Kidney (tissue), 14 donors: ENCODE measurements around the gene FAM83F. TPM values are rescaled to one million over a fixed set of nuclear protein-coding genes. Genes with fewer than 3 reads are reported as not detected.

Experiments
- DNase-seq, 5 donors: peaks; one replicate each; pipeline ENCODE4 v3.0.0-alpha.2; 2013 to 2020
- FAIRE-seq: peaks from 2 replicates; lab custom pipeline; 2012; peaks lifted over from hg19 to GRCh38; lab: Jason Lieb, UNC
- H3K27ac ChIP-seq, 2 donors: one replicate each; pipeline ENCODE4 v1.7.0; 2013; ENCODE audit warnings: low read depth in 2 of 2, low read length in 2 of 2, inconsistent platforms in 1 of 2
- H3K27me3 ChIP-seq: one replicate; pipeline ENCODE4 v1.7.1; 2013; ENCODE audit warnings: low read length, inconsistent platforms; ENCODE audit not compliant: control insufficient read depth, insufficient read depth
- H3K36me3 ChIP-seq, 3 donors: one replicate each; pipeline versions ENCODE4 v1.7.0 to v1.7.1; 2013; ENCODE audit warnings: low read length in 3 of 3, control low read depth in 1 of 3, inconsistent platforms in 1 of 3; ENCODE audit not compliant: insufficient read depth in 3 of 3, control insufficient read depth in 2 of 3
- H3K4me1 ChIP-seq, 3 donors: one replicate each; pipeline versions ENCODE4 v1.7.0 to v1.7.1; 2013; ENCODE audit warnings: low read length in 3 of 3, inconsistent platforms in 1 of 3, low read depth in 1 of 3; ENCODE audit not compliant: control insufficient read depth in 2 of 3, insufficient read depth in 2 of 3
- H3K4me3 ChIP-seq, 3 donors: one replicate each; pipeline versions ENCODE4 v1.7.0 to v1.8.1; 2013; ENCODE audit warnings: low read length in 3 of 3, control low read depth in 1 of 3, inconsistent platforms in 1 of 3
- H3K9ac ChIP-seq, 3 donors: one replicate each; pipeline versions ENCODE4 v1.7.0 to v1.7.1; 2013; ENCODE audit warnings: low read length in 3 of 3, control low read depth in 1 of 3, inconsistent platforms in 1 of 3
- H3K9me3 ChIP-seq, 3 donors: one replicate each; pipeline versions ENCODE4 v1.7.0 to v1.7.1; 2013; ENCODE audit warnings: low read length in 3 of 3, control low read depth in 1 of 3, inconsistent platforms in 1 of 3; ENCODE audit not compliant: control insufficient read depth in 2 of 3, insufficient read depth in 1 of 3
- intact Hi-C: fragments of 100-400 bp; cut with DNase I; formaldehyde crosslinking; loops from one replicate; pipeline ENCODE4 v1.11.1; 2022
- polyA plus RNA-seq: library from polyadenylated mRNA; stranded (reverse); fragments of 350-450 nt; fragmentation: Illumina TruSeq; extraction: RNeasy Lipid Tissue Mini Kit (QIAGEN cat#74804); gene quantifications from one replicate; pipeline ENCODE4 v1.2.3, GENCODE V29; 2014; ENCODE audit warnings: low read depth, low replicate concordance; ENCODE audit not compliant: insufficient read depth
- total RNA-seq: library from RNA; stranded (reverse); fragmentation: NEBNext Ultra II Directional; extraction: Animal tissue kit (Norgen Biotek cat#: 25700); gene quantifications from one replicate; pipeline ENCODE4 v1.2.1, GENCODE V29; 2021
- TF ChIP-seq, protein P1 (sequence below): IDR thresholded peaks from 3 replicates; pipeline ENCODE4 v1.5.1; 2012; ENCODE audit warnings: mild to moderate bottlenecking, moderate library complexity, borderline replicate concordance; ENCODE audit not compliant: insufficient read depth; ENCODE audit errors: extremely low read depth
- donor health status: control.
- donor health status: control.
- donor health status: control.
- donor health status: control.
- donor health status: control.
- donor health status: DM: yes; HTN: yes; CAD: no.
- donor health status: Normal renal cell carcinoma (clear cell type).

FAM83F gene
- total and polyA plus RNA-seq, 2 donors from 2014 or later: 6.8 to 13.1 TPM

DNA sequence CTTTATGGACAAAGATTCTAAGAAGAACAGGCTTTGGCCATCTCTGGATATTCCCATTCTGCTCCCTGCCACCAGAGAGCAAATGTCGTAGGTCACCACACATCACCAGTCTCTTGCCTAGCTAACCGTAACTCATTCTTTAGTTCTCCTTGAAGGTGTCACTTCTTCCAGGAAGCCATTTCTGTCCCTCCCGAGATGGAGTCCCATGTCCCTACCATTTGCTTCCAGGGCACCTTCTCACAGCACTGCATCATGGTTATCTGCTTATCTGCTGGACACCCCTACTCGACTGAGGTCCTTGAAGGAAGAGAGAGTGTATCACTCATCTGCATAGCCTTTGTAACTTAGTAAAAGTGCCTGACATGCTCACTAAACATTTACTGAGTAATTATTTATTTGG, 47.6 kb downstream of the FAM83F start:
- no peak for DNase-seq
- H3K9ac ChIP-seq: no peak overlapping the region
- TF ChIP-seq, protein P1, sequence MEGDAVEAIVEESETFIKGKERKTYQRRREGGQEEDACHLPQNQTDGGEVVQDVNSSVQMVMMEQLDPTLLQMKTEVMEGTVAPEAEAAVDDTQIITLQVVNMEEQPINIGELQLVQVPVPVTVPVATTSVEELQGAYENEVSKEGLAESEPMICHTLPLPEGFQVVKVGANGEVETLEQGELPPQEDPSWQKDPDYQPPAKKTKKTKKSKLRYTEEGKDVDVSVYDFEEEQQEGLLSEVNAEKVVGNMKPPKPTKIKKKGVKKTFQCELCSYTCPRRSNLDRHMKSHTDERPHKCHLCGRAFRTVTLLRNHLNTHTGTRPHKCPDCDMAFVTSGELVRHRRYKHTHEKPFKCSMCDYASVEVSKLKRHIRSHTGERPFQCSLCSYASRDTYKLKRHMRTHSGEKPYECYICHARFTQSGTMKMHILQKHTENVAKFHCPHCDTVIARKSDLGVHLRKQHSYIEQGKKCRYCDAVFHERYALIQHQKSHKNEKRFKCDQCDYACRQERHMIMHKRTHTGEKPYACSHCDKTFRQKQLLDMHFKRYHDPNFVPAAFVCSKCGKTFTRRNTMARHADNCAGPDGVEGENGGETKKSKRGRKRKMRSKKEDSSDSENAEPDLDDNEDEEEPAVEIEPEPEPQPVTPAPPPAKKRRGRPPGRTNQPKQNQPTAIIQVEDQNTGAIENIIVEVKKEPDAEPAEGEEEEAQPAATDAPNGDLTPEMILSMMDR: no peak
- no peaks in the 10 kb centered on the region for H3K36me3 ChIP-seq
- intact Hi-C loops: no loop called here
- peaks cover 13 to 44% (median 37%) of the 10 kb centered on the region in 3 donors for H3K4me1 ChIP-seq
- H3K4me3 ChIP-seq: no peak overlapping the region
- H3K27me3 ChIP-seq: no peaks in the 10 kb centered on the region
- no peaks in the 10 kb centered on the region for H3K9me3 ChIP-seq
- H3K27ac ChIP-seq: no peak overlapping the region
- no peak for FAIRE-seq

DNA sequence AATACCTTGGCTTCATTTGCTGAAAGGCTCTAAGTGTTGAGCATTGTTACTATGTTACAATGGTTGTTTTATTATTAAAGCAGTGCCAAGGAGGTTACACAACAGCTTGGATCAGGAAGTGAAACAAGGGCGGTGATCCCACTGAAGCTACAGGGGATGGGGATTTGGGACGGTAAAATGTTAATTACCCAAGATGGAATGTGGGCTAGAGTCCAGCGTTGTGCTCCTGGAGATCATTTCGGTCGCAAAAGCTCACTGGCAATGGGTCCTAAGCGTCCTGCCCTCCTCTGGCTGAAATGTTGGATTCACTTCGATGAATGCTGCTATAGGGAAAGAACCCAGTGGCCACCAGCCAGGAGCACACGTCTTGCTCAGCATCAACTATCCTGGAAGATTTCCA, 48.3 kb downstream of the FAM83F start:
- Histone ChIP-seq H3K4me1 (peaks cover 13 to 44% (median 37%) of the 10 kb centered on the region in 3 donors), H3K36me3 (no peaks in the 10 kb centered on the region), H3K9me3 (no peaks in the 10 kb centered on the region), H3K4me3 (peak overlapping the region in 1 of 3 donors; percentile 97), H3K27ac (peak overlapping the region; percentile 28 to 96), H3K27me3 (no peaks in the 10 kb centered on the region), H3K9ac (no peak overlapping the region)
- FAIRE-seq: no peak
- intact Hi-C loops: no loop called here
- no peak for DNase-seq
- TF ChIP-seq, protein P1: no peak

DNA sequence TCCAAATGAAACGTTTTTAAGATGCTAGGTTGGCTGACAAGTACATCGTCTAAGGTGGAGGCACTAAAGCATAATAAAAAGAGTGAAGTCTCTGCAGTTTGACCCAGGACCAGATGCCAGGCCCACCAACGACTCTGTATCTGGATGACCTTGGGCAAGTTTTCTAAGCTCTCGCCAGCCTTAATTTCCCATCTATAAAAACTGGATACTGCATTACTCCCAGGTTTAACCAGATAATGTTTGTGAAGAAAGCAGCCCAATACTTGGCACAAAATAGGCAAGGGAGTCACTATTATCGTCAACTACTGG, 49.0 kb downstream of the FAM83F start:
- peaks cover 13 to 44% (median 37%) of the 10 kb centered on the region in 3 donors for H3K4me1 ChIP-seq
- H3K27me3 ChIP-seq: no peaks in the 10 kb centered on the region
- TF ChIP-seq, protein P1: no peak
- H3K9ac ChIP-seq: peak overlapping the region; percentile 45 to 84 (median 64)
- peak overlapping the region; percentile 93 to 97 (median 96) for H3K4me3 ChIP-seq
- H3K27ac ChIP-seq: peak overlapping the region; percentile 96 to 98
- FAIRE-seq: no peak
- peak in 1 of 5 donors; percentile 15 for DNase-seq
- H3K9me3 ChIP-seq: no peaks in the 10 kb centered on the region
- intact Hi-C loops: no loop called here
- no peaks in the 10 kb centered on the region for H3K36me3 ChIP-seq
